Epithelial cell of prostate (primary cell): ENCODE measurements around the gene NPRL2.

Experiments used
- DNase-seq: peaks from one replicate; pipeline ENCODE4 v3.0.0-alpha.2; 2011; ENCODE audit warnings: low read depth, low spot score
- H3K27ac ChIP-seq: fragments of 450-650 bp; 2 replicates; pipeline ENCODE4 v1.5.1; 2017; ENCODE audit warnings: mild to moderate bottlenecking

NPRL2 gene

DNA sequence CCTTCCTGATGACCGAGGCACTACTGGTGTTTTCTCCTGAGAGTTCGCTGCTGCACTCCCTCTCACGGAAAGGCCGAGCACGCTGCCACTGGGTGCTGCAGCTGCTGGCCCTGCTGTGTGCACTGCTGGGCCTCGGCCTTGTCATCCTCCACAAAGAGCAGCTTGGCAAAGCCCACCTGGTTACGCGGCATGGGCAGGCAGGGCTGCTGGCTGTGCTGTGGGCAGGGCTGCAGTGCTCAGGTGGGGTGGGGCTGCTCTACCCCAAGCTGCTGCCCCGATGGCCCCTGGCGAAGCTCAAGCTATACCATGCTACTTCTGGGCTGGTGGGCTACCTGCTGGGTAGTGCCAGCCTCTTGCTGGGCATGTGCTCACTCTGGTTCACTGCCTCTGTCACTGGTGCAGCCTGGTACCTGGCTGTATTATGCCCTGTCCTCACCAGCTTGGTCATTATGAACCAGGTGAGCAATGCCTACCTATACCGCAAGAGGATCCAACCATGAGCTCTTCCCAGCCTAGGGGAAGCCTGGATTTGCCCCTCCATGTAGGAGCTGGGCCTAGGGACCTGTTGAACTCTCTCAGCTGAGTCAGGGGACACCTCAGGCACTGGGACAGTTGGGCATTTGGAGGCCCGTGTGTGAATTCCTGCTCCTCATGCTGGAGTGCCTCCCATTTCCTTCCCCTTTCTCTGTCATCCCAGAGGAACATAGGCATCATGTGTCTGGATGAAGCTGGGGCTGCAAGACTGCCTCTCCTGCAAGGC, 2.9 kb upstream of the NPRL2 start:
- H3K27ac ChIP-seq: no peak overlapping the region
- DNase-seq: no peak

DNA sequence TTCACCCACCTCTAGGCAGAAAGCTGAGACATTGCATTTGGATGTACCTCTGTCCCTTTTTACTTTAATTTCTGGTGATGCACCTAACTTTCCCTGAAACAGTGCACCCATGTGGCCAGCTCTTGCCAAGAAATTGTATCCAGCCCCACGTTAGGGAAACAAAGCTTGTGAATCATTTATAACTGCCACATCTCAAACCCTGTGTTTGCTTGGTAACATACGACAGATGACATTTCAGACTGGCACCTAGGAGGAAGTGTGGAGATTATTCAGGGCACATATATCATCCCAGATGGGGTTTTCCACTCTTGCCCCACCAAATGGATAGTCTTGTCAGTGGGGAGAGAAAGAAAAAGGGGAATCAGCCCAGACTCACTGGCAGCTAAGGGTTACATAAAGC, 2.2 kb upstream of the NPRL2 start:
- H3K27ac ChIP-seq: no peak overlapping the region
- DNase-seq: no peak

DNA sequence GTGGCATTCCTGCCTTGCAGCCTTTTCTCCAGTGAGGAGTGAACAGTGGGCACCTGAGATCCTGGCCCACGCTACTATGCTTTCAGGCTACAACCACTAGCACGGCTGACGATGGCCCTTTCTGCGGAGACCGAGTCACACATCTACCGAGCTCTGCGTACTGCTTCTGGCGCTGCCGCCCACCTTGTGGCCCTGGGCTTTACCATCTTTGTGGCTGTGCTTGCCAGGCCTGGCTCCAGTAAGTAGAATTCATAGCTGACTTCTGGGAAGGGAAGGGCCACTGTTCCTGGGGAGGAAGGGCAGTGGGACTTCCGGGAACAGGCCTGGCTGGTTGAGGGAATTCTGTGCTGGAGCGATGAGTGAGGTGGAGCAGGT, 735 bp upstream of the NPRL2 start:
- H3K27ac ChIP-seq: peak overlapping the region; percentile 83
- DNase-seq: no peak

- peak overlapping the region; percentile 83 for H3K27ac ChIP-seq
- DNase-seq: no peak
Measured at GRCh38 chr3:50350213-50350526, 405 bp downstream of the NPRL2 start.

DNA sequence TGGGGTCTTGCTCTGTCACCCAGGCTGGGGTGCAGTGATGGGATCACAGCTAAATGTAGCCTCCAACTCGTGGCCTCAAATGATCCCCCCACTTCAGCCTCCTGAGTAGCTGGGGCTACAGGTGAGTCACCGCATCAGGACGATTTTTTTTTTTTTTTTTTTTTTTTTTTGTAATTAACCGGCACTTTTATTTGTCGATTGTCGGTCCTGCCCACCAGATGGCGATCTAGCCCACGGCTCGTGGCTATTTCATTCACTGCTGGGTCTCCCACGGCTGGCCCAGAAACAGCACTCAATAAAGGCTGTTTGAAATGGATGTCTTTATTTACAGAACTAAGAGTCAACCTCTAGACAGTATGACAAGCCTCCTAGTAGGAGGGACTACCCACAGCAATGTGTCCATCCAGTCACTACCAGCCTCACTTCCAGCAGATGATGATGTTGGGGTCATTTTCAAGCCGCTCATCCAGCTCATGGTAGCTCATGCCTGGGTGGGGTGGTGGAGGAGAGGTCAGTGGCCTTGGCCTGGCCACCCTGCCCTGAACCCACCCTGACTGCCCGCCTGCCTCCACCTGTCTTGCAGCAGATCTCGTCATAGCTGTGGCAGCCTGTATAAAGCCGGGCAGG, 3.3 kb downstream of the NPRL2 start:
- H3K27ac ChIP-seq: no peak overlapping the region
- DNase-seq: no peak

GRCh38 chr3:50345586-50346234, 4.9 kb downstream of the NPRL2 start, which contains the start of gene ZMYND10:
ZMYND10 (minus strand) TSS chr3:50345732; CDS start chr3:50345579, 153 bp downstream.
- H3K27ac ChIP-seq: no peak within 1 kb of the TSS
- DNase-seq: no peak

DNA sequence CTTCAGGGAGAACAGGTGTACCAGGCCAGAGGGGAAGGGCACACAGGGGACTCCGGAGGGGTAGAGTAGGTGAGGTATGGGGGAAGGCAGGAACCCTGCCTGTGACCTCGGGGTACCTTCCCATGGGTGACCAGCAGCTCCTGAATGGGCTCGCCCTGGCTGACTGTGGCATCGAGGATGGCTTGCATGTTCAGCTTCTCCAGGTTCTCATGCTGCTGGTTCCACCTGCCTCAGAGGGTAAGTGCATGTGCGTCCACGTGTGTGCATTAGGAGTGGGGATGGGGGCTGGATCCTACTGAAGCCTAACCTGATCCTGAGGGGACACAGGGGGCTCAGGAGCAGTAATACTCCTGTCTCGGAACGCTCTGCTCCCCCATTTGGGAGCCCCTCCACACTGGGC, 5.6 kb downstream of the NPRL2 start:
- no peak for DNase-seq
- no peak overlapping the region for H3K27ac ChIP-seq

GRCh38 chr3:50342813-50343633, 7.6 kb downstream of the NPRL2 start:
- H3K27ac ChIP-seq: no peak overlapping the region
- no peak for DNase-seq

DNA sequence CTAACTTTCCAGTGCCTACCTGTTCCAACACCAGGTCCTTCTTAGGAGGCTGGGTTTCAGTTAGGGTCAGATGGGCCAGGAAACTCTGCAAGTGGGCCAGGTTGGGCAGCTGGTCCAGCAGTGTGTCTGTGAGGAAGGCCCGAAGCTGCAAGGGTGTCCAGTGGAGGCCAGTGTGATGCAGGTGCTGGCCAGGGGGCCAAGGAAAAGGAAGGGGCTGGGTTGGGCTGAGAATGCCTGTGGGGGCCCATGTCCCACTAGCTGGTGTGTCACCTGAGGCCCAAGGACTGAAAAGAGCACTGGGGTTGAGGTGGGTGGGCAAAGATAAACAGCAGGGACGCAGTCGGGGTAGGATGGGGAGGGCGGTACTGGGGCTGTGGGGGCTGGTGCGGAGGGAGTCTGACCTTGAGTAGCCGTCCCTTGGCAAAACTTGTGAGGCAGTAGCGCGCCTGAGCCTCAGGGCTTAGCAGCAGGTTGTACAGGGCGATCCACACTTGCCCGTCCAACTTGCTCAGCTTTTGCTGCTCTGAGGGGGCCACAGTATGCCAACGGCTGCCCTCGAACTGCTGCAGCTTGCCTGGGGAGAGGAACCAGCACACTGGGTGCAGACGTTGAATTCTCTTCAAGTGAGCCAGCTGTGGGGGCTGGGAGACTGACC, 8.5 kb downstream of the NPRL2 start:
- no peak for DNase-seq
- no peak overlapping the region for H3K27ac ChIP-seq

DNA sequence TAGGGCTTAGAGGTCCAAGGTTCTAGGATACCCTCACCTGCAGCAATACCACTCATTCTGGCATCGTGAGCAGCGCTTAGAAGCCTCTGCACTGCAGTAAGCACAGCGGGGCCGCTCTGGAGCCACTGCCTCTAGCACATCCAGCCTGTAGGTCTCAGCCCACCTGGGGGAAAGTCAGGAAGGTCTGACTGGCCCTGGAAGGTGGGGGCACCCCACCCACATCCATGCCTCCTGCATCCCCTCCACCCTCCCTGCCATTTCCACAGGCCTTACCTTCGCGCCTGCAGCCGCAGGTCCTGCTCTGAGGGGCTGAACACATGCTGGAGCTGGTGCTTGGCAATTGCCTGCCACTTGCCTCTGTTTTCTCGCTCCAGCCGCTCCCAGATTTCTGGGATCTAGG, 9.0 kb downstream of the NPRL2 start:
- no peak overlapping the region for H3K27ac ChIP-seq

GRCh38 chr3:50340448-50341329, 9.9 kb downstream of the NPRL2 start, which contains the start of gene RASSF1:
RASSF1 (minus strand) TSS chr3:50340836; CDS start chr3:50340805, 31 bp downstream.
- no peak for DNase-seq
- H3K27ac ChIP-seq: no peak within 1 kb of the TSS

More for the DNA sequence above, 9.0 kb downstream of the NPRL2 start:
- no peak for DNase-seq

DNA sequence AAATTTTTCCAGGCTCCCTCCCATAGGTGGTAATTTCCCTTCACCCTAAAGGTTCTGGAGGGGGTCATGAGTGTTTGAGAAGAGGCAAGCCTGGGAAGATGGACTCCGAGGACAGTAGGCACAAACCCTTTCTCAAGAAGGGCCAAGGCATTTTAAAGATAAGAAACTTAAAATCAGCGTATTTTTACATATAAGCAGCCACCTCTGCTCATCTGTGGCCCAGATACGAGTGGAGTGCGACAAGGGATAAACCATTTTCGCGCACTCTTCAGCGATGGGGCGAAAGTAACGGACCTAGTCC, 10.5 kb downstream of the NPRL2 start:
- no peak for DNase-seq
- no peak overlapping the region for H3K27ac ChIP-seq

- DNase-seq: no peak
- H3K27ac ChIP-seq: no peak overlapping the region
Measured at GRCh38 chr3:50339485-50340146, 11.0 kb downstream of the NPRL2 start.

GRCh38 chr3:50338965-50339364, 11.6 kb downstream of the NPRL2 start:
- H3K27ac ChIP-seq: no peak overlapping the region
- DNase-seq: no peak

- peak overlapping the region; percentile 93 for H3K27ac ChIP-seq
- DNase-seq: peak; percentile 95
Measured at GRCh38 chr3:50337175-50337861, 13.3 kb downstream of the NPRL2 start.

DNA sequence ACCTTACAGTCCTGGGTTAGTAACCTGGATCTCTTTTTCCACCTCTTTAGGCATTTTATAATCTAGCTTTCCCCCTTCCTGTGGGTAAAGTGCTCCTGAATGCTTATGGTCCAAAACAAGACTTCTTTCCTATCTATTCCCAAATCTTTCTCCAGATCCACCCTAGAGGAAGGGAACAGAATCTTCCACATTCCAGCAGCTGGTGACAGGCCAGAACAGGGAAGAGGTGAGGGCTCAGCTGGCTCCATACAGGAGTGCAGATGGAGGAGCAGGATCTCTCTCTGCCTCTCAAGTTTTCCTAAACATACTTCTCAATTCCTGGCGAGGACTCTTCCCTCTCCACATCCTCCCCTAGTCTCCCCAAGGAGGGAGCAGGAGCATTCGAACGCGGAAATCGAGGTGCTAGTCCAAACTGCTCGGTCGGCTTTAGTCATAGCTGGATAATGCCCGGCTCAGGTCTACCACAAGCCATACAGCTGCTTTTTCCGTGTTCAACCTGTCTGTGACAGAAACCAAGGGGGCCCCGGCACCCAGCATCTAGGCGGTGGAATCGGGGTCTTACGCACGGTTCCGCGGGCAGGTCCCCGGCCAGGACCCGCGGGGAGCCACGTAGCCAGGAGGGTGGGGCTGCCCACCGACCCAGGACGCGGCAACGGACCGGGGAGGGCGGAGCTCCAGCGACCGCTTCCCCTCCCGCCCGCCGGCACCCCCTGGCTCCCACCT, 14.0 kb downstream of the NPRL2 start:
- DNase-seq: no peak
- peak overlapping the region; percentile 93 for H3K27ac ChIP-seq

GRCh38 chr3:50334339-50335075, 16.1 kb downstream of the NPRL2 start:
- H3K27ac ChIP-seq: peak overlapping the region; percentile 93

More at GRCh38 chr3:50334339-50335075, 16.1 kb downstream of the NPRL2 start:
- DNase-seq: no peak
